Skin epidermis (tissue), 12 donors: ENCODE measurements around the gene TKFC.

ENCODE experiments used
- H3K27ac ChIP-seq, 21 experiments: fragments of 200-600 bp; sonication (generic) in 11 of 21; one replicate each; pipeline ENCODE4 v1.5.0; 2020; ENCODE audit warnings: mild to moderate bottlenecking in 3 of 21, inconsistent platforms in 2 of 21, moderate library complexity in 2 of 21
- H3K4me3 ChIP-seq, 7 experiments: fragments of 200-600 bp; sonication (generic) in 2 of 7; one replicate each; pipeline ENCODE4 v1.5.0; 2020; ENCODE audit warnings: inconsistent platforms in 2 of 7, mild to moderate bottlenecking in 2 of 7, moderate library complexity in 1 of 7

TKFC gene

DNA sequence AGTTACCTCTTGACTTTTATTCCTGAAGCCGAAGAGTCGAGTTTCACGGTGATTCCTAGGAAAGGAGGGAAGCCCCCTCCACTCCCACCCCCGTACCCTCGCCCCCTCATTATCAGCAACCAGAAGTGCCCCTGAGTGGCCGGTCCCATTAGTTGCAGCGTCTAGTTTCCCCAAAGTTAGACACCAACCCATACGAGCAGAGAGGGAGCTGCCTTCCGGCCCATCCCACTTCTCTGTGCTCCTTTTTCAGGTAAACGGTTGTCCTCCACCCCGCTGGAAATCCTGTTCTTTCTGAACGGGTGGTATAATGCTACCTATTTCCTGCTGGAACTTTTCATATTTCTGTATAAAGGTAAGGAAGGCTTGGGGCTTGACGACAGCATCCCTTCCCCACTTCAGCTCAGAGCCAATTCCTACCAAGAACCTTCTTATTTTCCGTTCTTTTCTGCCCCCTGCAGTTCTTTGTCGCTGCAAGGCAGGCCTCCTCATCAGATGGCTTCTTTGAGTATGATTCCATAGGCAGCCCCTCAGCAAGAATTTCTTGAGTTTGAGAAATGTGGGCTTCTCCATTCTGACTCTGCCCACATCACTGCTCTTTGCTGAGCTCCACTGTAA, 60.1 kb downstream of the TKFC start:
- H3K4me3 ChIP-seq, result peak overlapping the region; percentile 46 to 69 (median 64)
- H3K27ac ChIP-seq, result peak overlapping the region; percentile 46 to 96 (median 85)
